ENCODE measurements around the gene PTGIS.

DNA sequence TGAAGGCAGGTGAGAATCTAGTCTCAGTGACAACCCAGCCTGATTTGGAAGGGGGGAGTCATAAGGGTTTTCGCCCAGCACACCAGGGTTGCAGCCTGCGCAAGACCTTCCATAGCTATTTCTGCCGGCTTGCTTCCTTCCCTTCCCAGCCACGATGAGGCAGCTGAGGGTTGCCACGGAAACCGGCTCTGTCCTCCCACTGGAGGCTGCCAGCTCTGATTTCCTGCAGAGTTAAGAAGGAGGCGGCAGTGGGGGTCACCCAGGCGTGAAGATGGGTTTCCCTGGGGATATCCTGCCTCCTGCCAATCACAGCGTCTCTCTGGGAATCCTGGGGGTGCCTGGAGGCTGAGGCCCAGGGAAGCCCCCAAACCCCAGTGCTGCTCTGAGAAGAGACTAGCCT lies 62.4 kb downstream of the PTGIS start:
- TF ChIP-seq, protein P1, sequence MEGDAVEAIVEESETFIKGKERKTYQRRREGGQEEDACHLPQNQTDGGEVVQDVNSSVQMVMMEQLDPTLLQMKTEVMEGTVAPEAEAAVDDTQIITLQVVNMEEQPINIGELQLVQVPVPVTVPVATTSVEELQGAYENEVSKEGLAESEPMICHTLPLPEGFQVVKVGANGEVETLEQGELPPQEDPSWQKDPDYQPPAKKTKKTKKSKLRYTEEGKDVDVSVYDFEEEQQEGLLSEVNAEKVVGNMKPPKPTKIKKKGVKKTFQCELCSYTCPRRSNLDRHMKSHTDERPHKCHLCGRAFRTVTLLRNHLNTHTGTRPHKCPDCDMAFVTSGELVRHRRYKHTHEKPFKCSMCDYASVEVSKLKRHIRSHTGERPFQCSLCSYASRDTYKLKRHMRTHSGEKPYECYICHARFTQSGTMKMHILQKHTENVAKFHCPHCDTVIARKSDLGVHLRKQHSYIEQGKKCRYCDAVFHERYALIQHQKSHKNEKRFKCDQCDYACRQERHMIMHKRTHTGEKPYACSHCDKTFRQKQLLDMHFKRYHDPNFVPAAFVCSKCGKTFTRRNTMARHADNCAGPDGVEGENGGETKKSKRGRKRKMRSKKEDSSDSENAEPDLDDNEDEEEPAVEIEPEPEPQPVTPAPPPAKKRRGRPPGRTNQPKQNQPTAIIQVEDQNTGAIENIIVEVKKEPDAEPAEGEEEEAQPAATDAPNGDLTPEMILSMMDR (IDR thresholded peaks at IDR 0.05; ENCODE audit: extremely low read depth in 1 of 2, insufficient read depth in 1 of 2, low read depth in 1 of 2, low read length in 2 of 2) = no peak
- TF ChIP-seq POLR2AphosphoS5 (IDR thresholded peaks at IDR 0.05; ENCODE audit: insufficient read depth, low read depth, low read length) = no peak
- no peak for TF ChIP-seq EZH2 (IDR thresholded peaks at IDR 0.05; ENCODE audit: borderline replicate concordance, low read depth, low read length, severe bottlenecking)
- no peak for TF ChIP-seq FOS (IDR thresholded peaks at IDR 0.05; ENCODE audit: borderline replicate concordance, insufficient read depth, low read length)
